HG03280 (cell line): Measurements from ENCODE around the gene CILP.
"Not testable (repeated sequence)": the region's sequence is repeated elsewhere in the genome, so short reads cannot be mapped to it uniquely, and the experiment has no call there.

Experiments
- ATAC-seq: cut with Tn5 transposase; IDR thresholded peaks from one replicate; pipeline ENCODE4 v1.9.1; 2021; ENCODE audit warnings: mild to moderate bottlenecking, moderate library complexity; ENCODE audit not compliant: unreplicated experiment

CILP gene

GRCh38 chr15:65226901-65227300 lies 15.6 kb upstream of the CILP start:
- ATAC-seq = not testable (repeated sequence)

GRCh38 chr15:65226221-65226620 lies 14.9 kb upstream of the CILP start:
- ATAC-seq = no peak

GRCh38 chr15:65223996-65224395 lies 12.7 kb upstream of the CILP start:
- ATAC-seq = no peak

DNA sequence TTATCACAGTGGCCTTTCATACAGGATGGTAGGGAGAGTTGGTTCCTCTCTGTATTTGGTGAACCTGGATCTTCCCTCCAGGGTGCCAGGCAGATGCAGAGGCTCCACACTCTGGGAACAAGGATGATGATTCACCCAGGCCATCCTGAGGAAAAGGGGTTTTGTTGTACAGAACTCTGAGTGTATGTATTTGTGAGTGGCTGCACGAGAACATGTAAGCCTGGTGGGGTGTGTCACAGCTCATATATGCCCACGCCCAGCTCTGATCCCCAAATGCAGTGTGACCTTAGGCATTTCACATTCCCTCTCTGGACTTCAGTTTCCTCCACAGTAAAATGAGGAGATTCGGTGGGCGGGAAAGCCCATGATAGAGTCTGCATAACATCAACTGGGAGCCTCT lies 11.6 kb upstream of the CILP start:
- ATAC-seq = no peak

DNA sequence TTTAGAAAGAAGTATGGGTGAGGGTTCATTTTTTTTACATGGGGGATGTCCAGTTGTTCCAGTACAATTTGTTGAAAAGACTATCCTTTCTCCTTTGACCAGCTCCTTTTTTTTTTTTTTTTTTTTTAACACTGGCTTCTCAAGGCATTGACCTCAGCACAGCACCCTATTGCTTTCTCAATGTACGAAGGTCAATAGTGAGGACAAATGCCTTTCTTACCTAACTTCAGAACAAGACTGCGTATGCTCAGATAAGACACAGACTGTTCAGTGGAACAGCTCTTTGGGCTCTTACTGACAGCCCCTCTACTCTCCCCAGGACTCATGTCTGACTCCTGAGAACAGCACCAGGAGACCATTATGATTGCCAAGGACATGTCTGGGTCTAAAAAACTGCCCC lies 10.4 kb upstream of the CILP start:
- ATAC-seq = no peak

- no peak for ATAC-seq
Observed at GRCh38 chr15:65219137-65219536, 7.9 kb upstream of the CILP start.

DNA sequence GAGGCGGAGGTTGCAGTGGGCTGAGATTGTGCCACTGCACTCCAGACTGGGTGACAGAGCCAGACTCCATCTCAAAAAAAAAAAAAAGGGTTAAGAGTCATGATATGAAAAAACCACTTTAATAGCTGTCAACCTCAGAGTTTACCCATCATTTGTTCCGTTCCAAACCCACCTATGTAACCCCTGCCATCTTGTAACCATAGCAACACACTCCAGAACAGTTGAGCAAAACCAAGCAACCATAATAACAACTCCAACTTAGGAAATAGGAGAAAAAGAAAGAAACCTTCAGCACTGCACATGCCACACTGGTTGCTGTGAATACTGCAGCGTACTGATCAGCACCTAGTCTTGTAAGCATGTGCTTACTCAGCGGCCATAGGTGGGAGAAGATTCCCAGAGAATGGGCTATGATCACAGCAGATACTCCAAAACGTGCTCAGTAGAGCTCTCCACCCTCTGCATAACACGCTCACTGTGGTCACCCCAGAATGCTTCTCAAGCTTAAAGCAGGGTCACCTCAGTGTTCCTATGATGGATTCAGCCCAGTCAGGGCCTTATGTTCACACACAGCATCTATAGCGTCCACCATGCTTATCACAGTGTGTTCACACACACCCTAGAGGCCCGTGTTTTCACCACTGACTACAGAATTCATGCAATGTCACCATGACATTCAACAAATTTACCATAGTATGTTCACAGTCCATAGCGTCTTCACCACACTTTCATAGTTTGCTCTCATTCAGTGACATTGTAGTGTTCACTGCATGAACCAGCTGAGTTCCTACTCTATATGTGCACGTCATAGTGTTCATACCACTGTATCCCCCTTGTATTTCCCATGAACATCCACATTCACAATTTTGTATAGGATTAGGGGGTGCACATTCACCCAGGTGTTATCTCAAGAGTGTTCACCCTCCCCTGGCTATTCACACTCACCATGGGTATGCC lies 6.5 kb upstream of the CILP start:
- no peak for ATAC-seq

DNA sequence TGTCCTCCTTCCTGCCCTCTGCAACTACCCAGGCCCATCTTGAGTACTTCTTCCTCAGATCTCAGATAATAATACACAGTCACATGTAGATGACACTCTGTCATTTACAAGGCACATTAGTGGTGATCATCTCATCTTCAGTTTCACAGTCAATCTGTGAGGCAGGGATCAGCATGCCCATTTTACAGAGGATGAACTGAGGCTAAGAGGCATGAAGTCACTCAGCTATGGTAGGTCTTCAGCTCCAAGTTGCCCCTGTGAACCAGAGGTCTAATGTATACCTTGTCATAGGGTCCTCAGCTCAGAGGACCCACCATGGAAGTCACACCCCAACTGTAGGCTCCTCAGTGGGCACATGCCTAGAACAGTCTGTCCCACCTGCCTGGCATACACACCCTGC lies 4.2 kb upstream of the CILP start:
- ATAC-seq = no peak

- ATAC-seq = no peak
Observed at GRCh38 chr15:65214010-65214409, 2.7 kb upstream of the CILP start.

DNA sequence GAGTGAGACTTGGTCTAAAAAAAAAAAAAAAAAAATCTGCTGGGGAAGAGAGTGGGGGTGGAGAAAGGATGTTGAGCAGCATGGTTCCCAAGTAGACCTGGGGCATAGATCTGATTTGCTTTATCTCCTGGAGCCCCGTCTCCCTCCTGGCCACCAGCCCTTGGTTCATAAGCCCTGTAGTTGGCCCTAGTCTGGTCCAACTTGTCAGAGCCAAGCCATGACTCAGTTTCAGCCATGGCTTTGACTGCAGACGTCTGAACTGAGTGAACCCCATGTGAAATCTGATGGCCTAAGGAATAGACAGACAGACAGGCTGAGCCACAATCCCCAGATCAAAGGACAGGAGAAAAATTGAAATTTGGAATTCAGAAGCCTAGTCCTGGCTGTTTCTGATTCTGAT lies 2.0 kb upstream of the CILP start:
- no peak for ATAC-seq

- no peak for ATAC-seq
Observed at GRCh38 chr15:65212097-65212496, 824 bp upstream of the CILP start.

- no peak for ATAC-seq
Observed at GRCh38 chr15:65211482-65211982, 259 bp upstream of the CILP start.

DNA sequence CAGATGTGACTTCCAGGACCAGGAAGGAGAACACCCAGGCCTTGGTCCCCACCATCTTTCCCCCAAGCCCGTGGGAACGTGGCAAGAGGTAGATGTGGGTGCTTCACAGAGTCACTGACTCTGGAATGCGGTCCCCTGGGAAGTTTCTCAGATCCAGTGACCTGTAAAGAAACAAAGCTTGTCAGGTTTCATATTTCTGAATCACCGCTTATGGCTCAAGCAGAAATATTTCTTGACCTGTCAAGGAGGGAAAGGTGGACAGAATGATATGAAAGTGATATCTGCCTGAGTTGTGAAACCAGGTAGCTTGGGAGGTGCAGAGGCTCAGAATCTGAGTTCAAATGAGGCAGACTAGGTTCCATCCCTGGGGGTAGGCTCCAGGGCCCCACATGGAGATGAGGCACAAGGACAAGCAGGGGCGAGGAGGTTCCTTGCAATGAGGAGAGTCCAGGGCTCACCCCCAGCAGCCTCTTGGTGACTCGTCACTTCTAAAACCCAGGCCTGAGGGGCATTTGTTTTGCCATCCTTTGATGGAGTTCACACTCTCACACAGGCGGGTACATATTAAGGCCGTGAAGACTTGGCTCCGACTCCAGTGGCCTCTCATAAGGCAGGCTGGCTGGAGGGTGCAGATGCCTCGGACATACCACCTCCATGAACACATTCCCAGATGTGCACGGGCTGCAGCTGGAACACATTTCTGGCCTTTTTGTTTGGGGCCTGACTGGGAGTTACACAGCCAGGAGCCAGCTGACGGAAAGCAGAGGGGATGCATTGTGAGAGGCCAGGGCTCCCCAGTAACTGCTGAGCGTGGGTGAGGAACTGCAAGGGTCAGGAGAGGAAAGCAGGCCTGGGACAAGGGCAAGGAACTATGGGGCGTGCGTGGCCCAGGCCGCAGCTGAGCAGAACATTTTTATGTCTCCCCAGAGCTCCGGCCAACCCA lies 1.3 kb downstream of the CILP start:
- ATAC-seq = no peak

GRCh38 chr15:65208647-65209046 lies 2.6 kb downstream of the CILP start:
- no peak for ATAC-seq

GRCh38 chr15:65207280-65207840 lies 3.9 kb downstream of the CILP start:
- no peak for ATAC-seq

- no peak for ATAC-seq
Observed at GRCh38 chr15:65206750-65207149, 4.5 kb downstream of the CILP start.

GRCh38 chr15:65204931-65205660 lies 6.2 kb downstream of the CILP start:
- ATAC-seq = no peak

DNA sequence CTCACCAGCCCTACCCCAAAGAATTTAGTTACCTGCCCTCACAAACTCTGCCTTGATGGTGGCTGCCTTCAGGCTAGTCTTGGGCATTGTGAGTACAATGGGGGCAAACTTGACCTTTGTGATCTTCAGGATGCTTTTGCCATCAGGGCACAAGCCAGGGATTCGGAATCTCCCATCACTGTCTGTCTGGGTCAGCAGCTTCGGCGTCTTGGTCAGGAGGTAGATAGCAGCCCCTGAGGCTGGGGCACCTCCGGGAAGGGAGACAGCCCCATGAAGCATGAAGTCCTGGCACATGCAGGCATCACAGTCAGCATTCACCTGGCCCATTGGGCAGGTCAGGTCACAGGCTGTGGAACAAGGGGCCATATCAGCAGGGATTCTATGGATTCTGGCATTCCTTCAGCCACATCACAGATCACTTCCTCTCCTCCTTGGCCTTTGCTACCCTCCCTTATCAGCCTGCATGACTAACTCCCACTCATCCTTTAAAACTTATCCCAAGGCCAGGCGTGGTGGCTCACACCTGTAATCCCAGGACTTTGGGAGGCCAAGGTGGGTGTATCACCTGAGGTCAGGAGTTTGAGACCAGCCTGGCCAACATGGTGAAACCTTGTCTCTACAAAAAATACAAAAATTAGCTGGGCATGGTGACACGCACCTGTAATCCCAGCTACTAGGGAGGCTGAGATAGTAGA lies 6.9 kb downstream of the CILP start:
- no peak for ATAC-seq

DNA sequence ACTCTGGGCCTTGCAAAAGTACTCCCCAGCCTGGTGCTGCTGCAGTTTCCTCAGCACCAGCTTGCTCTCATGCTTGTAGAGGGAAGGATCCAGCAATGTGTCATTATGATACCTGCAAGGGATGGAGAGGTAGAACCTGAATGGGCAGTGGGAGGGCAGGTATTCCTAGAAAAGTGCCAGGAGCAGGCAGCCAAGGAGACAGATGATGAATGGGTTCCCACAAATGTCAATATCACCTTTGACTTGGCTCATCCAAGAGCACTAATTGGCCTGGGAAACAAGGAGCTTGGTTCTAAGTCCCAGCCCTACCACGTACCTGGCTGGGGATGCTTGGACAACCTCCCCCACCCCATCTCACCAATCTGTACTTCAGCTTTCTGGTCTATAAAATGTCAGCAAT lies 9.4 kb downstream of the CILP start:
- ATAC-seq = no peak

DNA sequence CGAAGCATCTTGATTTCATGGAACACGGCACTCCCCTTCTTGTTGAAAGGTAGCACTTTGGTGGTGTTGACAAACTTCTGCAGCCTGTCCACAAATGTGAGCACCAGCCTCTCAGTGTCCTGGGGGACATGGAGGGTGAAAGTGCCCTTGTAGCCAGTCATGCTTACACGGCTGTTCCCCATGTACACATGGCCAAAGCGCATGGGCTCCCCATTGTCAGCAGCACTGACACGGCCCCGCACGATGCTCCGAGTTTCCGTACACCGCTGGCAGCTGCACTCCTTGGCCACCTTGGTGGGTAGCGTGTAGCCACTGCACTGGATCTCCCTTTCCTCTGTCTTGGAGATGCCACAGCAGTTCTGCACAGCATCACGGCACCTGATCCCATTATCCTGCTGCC lies 12.7 kb downstream of the CILP start:
- ATAC-seq = no peak
